Endothelial cell of umbilical vein (primary cell): Measurements from ENCODE around the gene BCAR3. TPM values are rescaled to one million over a fixed set of nuclear protein-coding genes. Genes with fewer than 3 reads are reported as not detected.

Source experiments
- BruUV-seq: library from RNA; stranded (reverse); fragments of 400-500 nt; replicated peaks from 2 replicates; lab custom pipeline; 2021; lab: Mats Ljungman, UMichigan
- CTCF ChIA-PET: fragments of 300-600, 350-600 bp; sonication (Branson Sonifier 250); formaldehyde crosslinking; loops from one replicate; lab custom pipeline; 2021; ENCODE audit warnings: antibody characterized with exemption, inconsistent platforms; lab: Charles Lee
- POLR2A ChIA-PET: fragments of 300-600, 350-600 bp; sonication (Branson Sonifier 250); formaldehyde crosslinking; loops from one replicate; lab custom pipeline; 2021; ENCODE audit warnings: antibody characterized with exemption, inconsistent platforms; lab: Charles Lee
- DNase-seq: peaks from one replicate; pipeline ENCODE4 v3.0.0-alpha.2; 2011; ENCODE audit warnings: low read depth, low spot score
- FAIRE-seq: peaks from 2 replicates; lab custom pipeline; 2011; peaks lifted over from hg19 to GRCh38; lab: Jason Lieb, UNC
- H2AFZ ChIP-seq: 2 replicates; pipeline ENCODE4 v1.6.0; 2012; ENCODE audit warnings: low read depth, low read length, control low read depth, inconsistent platforms
- H3K27ac ChIP-seq: 2 replicates; pipeline ENCODE4 v1.5.1; 2011; ENCODE audit warnings: low read depth, mild to moderate bottlenecking, control low read depth, low read length, moderate library complexity; ENCODE audit not compliant: insufficient read depth
- H3K27me3 ChIP-seq, 2 experiments: 2 replicates each; pipeline versions ENCODE4 v1.6.0 to v1.6.1; 2011; ENCODE audit warnings: low read length in 2 of 2, mixed read lengths in 1 of 2; ENCODE audit not compliant: control insufficient read depth in 2 of 2, insufficient read depth in 2 of 2
- H3K36me3 ChIP-seq, 2 experiments: 2 replicates in 1 of 2; 3 replicates in 1 of 2; pipeline ENCODE4 v1.5.1; 2011; ENCODE audit warnings: low read length in 2 of 2, mild to moderate bottlenecking in 1 of 2, moderate library complexity in 1 of 2; ENCODE audit not compliant: control insufficient read depth in 2 of 2, insufficient read depth in 2 of 2; ENCODE audit errors: extremely low read depth in 1 of 2
- H3K4me1 ChIP-seq: 3 replicates; pipeline ENCODE4 v1.5.1; 2011; ENCODE audit warnings: mild to moderate bottlenecking, low read length; ENCODE audit not compliant: control insufficient read depth, insufficient read depth; ENCODE audit errors: extremely low read depth
- H3K4me2 ChIP-seq: 2 replicates; pipeline ENCODE4 v1.6.1; 2011; ENCODE audit warnings: low read length, control low read depth, mixed read lengths; ENCODE audit not compliant: insufficient read depth
- H3K4me3 ChIP-seq, 3 experiments: fragments of 200-600 bp in 1 of 3; sonication (generic), shearing (Covaris generic) in 1 of 3; replicated peaks in 1 of 3; 2 replicates each; pipeline ENCODE4 v1.5.1; 2011 to 2016; ENCODE audit warnings: control low read depth in 3 of 3, low read length in 3 of 3, mild to moderate bottlenecking in 2 of 3, inconsistent platforms in 1 of 3, low read depth in 1 of 3, moderate library complexity in 1 of 3; ENCODE audit not compliant: insufficient read depth in 1 of 3
- H3K79me2 ChIP-seq: 2 replicates; pipeline ENCODE4 v1.6.0; 2012; ENCODE audit warnings: low read length, inconsistent platforms; ENCODE audit not compliant: control insufficient read depth, insufficient read depth
- H3K9ac ChIP-seq: replicated peaks from 2 replicates; pipeline ENCODE3; 2011; ENCODE audit warnings: low read length, control low read depth; ENCODE audit not compliant: insufficient read depth; ENCODE audit errors: extremely low read depth
- H3K9me1 ChIP-seq: replicated peaks from 3 replicates; pipeline ENCODE4 v1.6.0; 2011; ENCODE audit warnings: mild to moderate bottlenecking, low read length; ENCODE audit not compliant: control insufficient read depth, insufficient read depth; ENCODE audit errors: extremely low read depth
- H3K9me3 ChIP-seq: replicated peaks from 2 replicates; pipeline ENCODE4 v1.5.1; 2012; ENCODE audit warnings: low read length, inconsistent platforms; ENCODE audit not compliant: control insufficient read depth, insufficient read depth
- H4K20me1 ChIP-seq: replicated peaks from 2 replicates; pipeline ENCODE3; 2011; ENCODE audit warnings: mild to moderate bottlenecking, low read length; ENCODE audit not compliant: control insufficient read depth, insufficient read depth; ENCODE audit errors: extremely low read depth
- CTCF ChIP-seq, 2 donors: IDR thresholded peaks; 1 replicate in 1 of 2; 2 replicates in 1 of 2; pipeline ENCODE4 v1.5.1; 2011; ENCODE audit warnings: low read length in 2 of 2, mild to moderate bottlenecking in 2 of 2, moderate library complexity in 2 of 2, control low read depth in 1 of 2, inconsistent platforms in 1 of 2, low read depth in 1 of 2; ENCODE audit not compliant: insufficient read depth in 1 of 2; ENCODE audit errors: extremely low read depth in 1 of 2
- EZH2 ChIP-seq: IDR thresholded peaks from 2 replicates; pipeline ENCODE4 v1.6.1; 2012; ENCODE audit warnings: borderline replicate concordance, low read depth, mild to moderate bottlenecking, moderate library complexity, low read length, inconsistent platforms; ENCODE audit not compliant: severe bottlenecking
- GATA2 ChIP-seq: IDR thresholded peaks from 2 replicates; pipeline ENCODE4 v1.7.0; 2011; ENCODE audit warnings: low read depth, mild to moderate bottlenecking, moderate library complexity, mixed read lengths, low read length; ENCODE audit not compliant: insufficient read length, insufficient read depth
- JUN ChIP-seq: IDR thresholded peaks from 2 replicates; pipeline ENCODE4 v1.6.1; 2011; ENCODE audit warnings: borderline replicate concordance, low read depth; ENCODE audit not compliant: insufficient read length, insufficient read depth
- POLR2AphosphoS5 ChIP-seq: IDR thresholded peaks from 2 replicates; pipeline ENCODE4 v1.6.1; 2012; ENCODE audit warnings: low read depth, mild to moderate bottlenecking, control low read depth, low read length, moderate library complexity; ENCODE audit not compliant: insufficient read depth
- dilution Hi-C: fragments of 300-500 bp; cut with MboI; formaldehyde crosslinking; loops from one replicate; pipeline ENCODE4 v1.15.0; 2019; ENCODE audit warnings: low sequenced_read_pairs; ENCODE audit not compliant: extremely low pct_ligation_motif_present
- intact Hi-C: fragments of 100-400 bp; cut with micrococcal nuclease; formaldehyde crosslinking; loops from one replicate; pipeline ENCODE4 v1.10.0; 2022
- polyA plus RNA-seq, 4 experiments: library from polyadenylated mRNA; depleted of rRNA in 3 of 4; stranded (reverse) in 3 of 4; unstranded in 1 of 4; fragments of >200 nt; gene quantifications; 2 replicates each; pipeline versions ENCODE4 v1.2.1 to v1.2.3, GENCODE V29; 2011 to 2012; ENCODE audit warnings: missing spikeins in 1 of 4
- total RNA-seq: library from RNA; stranded (reverse); gene quantifications from 2 replicates; pipeline ENCODE4 v1.2.3, GENCODE V29; 2021

BCAR3 gene
- total and polyA plus RNA-seq, 2 donors (not counting 3 experiments of a cell fraction or from before 2014, with no cell fraction given) = 17.5 to 32.9 TPM

GRCh38 chr1:93702828-93703183 lies 21.2 kb upstream of the BCAR3 start:
- no peak overlapping the region for H3K27ac ChIP-seq
- BruUV-seq = no TSS peak

More at GRCh38 chr1:93702828-93703183, 21.2 kb upstream of the BCAR3 start:
- Histone ChIP-seq H4K20me1 (no peaks in the 10 kb centered on the region), H3K4me1 (peaks cover 9% of the 10 kb centered on the region), H3K9me3 (no peaks in the 10 kb centered on the region), H3K79me2 (no peaks in the 10 kb centered on the region), H3K9ac (no peak overlapping the region), H2AFZ (peak overlapping the region; percentile 32), H3K27me3 (no peaks in the 10 kb centered on the region), H3K9me1 (no peaks in the 10 kb centered on the region), H3K4me3 (no peak overlapping the region), H3K36me3 (no peaks in the 10 kb centered on the region), H3K4me2 (no peak overlapping the region)
- dilution Hi-C loops = no loop called here
- ChIA-PET CTCF (interaction anchor here (0.8 to 2.4 kb wide), 10 partner anchors 14 to 142 kb away, joined by 3 to 13 read pairs (median 4); partner anchors contain the start of gene BCAR3), POLR2A (no interaction called here)
- peak; percentile 22 for DNase-seq
- no peak for TF ChIP-seq POLR2AphosphoS5
- TF ChIP-seq CTCF (IDR thresholded peaks at IDR 0.05; ENCODE audit: extremely low read depth in 1 of 2, insufficient read depth in 1 of 2, low read depth in 1 of 2, low read length in 2 of 2) = peak in 1 of 2 donors; percentile 35
- TF ChIP-seq GATA2 = no peak
- no peak for TF ChIP-seq EZH2
- TF ChIP-seq JUN = no peak
- FAIRE-seq = no peak
- intact Hi-C loops = loop anchor here (2.0 kb wide), 1 partner anchor 20 kb away; no protein-coding TSS in a partner anchor
